HUES48 (cell line): Measurements from ENCODE around the gene KTN1.

Experiments used
- H3K27ac ChIP-seq: one replicate; pipeline ENCODE4 v1.7.0; 2013; ENCODE audit warnings: low read depth, low read length, inconsistent platforms
- H3K27me3 ChIP-seq: 2 replicates; pipeline ENCODE4 v1.6.1; 2013; ENCODE audit warnings: mild to moderate bottlenecking, low read length; ENCODE audit not compliant: control insufficient read depth, insufficient read depth
- H3K36me3 ChIP-seq: 2 replicates; pipeline ENCODE4 v1.6.1; 2013; ENCODE audit warnings: low read length; ENCODE audit not compliant: control insufficient read depth, insufficient read depth
- H3K4me1 ChIP-seq: 2 replicates; pipeline ENCODE4 v1.6.1; 2013; ENCODE audit warnings: mild to moderate bottlenecking, low read length; ENCODE audit not compliant: control insufficient read depth, insufficient read depth
- H3K4me3 ChIP-seq: 2 replicates; pipeline ENCODE4 v1.5.1; 2013; ENCODE audit warnings: mild to moderate bottlenecking, low read depth, low read length
- H3K9ac ChIP-seq: 2 replicates; pipeline ENCODE4 v1.6.1; 2013; ENCODE audit warnings: mild to moderate bottlenecking, low read depth, low read length, moderate library complexity
- H3K9me3 ChIP-seq: 2 replicates; pipeline ENCODE4 v1.6.1; 2013; ENCODE audit warnings: low read length; ENCODE audit not compliant: control insufficient read depth, insufficient read depth

Gene KTN1

GRCh38 chr14:55684956-55685584 is 105.1 kb downstream of the KTN1 start:
- H3K27ac ChIP-seq: no peak overlapping the region
- H3K9me3 ChIP-seq: no peaks in the 10 kb centered on the region
- no peak overlapping the region for H3K9ac ChIP-seq
- peaks cover 60% of the 10 kb centered on the region for H3K36me3 ChIP-seq
- H3K27me3 ChIP-seq: no peaks in the 10 kb centered on the region
- no peak overlapping the region for H3K4me3 ChIP-seq
- H3K4me1 ChIP-seq: peaks cover 5% of the 10 kb centered on the region

- no peak overlapping the region for H3K27ac ChIP-seq
- peaks cover 5% of the 10 kb centered on the region; the same call in 1 of the 2 replicates for H3K4me1 ChIP-seq
- no peaks in the 10 kb centered on the region for H3K9me3 ChIP-seq
- no peaks in the 10 kb centered on the region for H3K27me3 ChIP-seq
- H3K9ac ChIP-seq: no peak overlapping the region
- no peak overlapping the region for H3K4me3 ChIP-seq
- peaks cover 43% of the 10 kb centered on the region for H3K36me3 ChIP-seq
Observed at GRCh38 chr14:55686713-55687112, 106.7 kb downstream of the KTN1 start.

GRCh38 chr14:55688566-55688965 is 108.6 kb downstream of the KTN1 start:
- Histone ChIP-seq H3K27ac (no peak overlapping the region), H3K27me3 (no peaks in the 10 kb centered on the region), H3K9ac (no peak overlapping the region), H3K9me3 (no peaks in the 10 kb centered on the region), H3K36me3 (peaks cover 30% of the 10 kb centered on the region), H3K4me1 (peaks cover 5% of the 10 kb centered on the region; the same call in 1 of the 2 replicates), H3K4me3 (no peak overlapping the region)

- no peak overlapping the region for H3K4me3 ChIP-seq
- H3K27ac ChIP-seq: no peak overlapping the region
- peaks cover 14% of the 10 kb centered on the region; the same call in 1 of the 2 replicates for H3K36me3 ChIP-seq
- H3K27me3 ChIP-seq: no peaks in the 10 kb centered on the region
- H3K9me3 ChIP-seq: no peaks in the 10 kb centered on the region
- H3K4me1 ChIP-seq: peaks cover 5% of the 10 kb centered on the region; the same call in 1 of the 2 replicates
- H3K9ac ChIP-seq: no peak overlapping the region
Observed at GRCh38 chr14:55689981-55690871, 110.2 kb downstream of the KTN1 start.

- Histone ChIP-seq H3K27ac (no peak overlapping the region), H3K9ac (no peak overlapping the region), H3K9me3 (no peaks in the 10 kb centered on the region), H3K27me3 (no peaks in the 10 kb centered on the region), H3K36me3 (0 out of 2 replicates have a peak, but pooled peaks cover 2% of the 10 kb centered on the region), H3K4me3 (no peak overlapping the region), H3K4me1 (peaks cover 5% of the 10 kb centered on the region; the same call in 1 of the 2 replicates)
Observed at GRCh38 chr14:55691659-55692058, 111.7 kb downstream of the KTN1 start.

GRCh38 chr14:55693904-55694303 is 113.9 kb downstream of the KTN1 start:
- no peak overlapping the region for H3K9ac ChIP-seq
- no peaks in the 10 kb centered on the region for H3K36me3 ChIP-seq
- no peak overlapping the region for H3K4me3 ChIP-seq
- H3K9me3 ChIP-seq: no peaks in the 10 kb centered on the region
- H3K27ac ChIP-seq: no peak overlapping the region
- H3K27me3 ChIP-seq: no peaks in the 10 kb centered on the region
- peaks cover 15% of the 10 kb centered on the region for H3K4me1 ChIP-seq

GRCh38 chr14:55697414-55697861 is 117.4 kb downstream of the KTN1 start:
- no peak overlapping the region for H3K4me3 ChIP-seq
- no peak overlapping the region for H3K9ac ChIP-seq
- no peaks in the 10 kb centered on the region for H3K9me3 ChIP-seq
- H3K27ac ChIP-seq: no peak overlapping the region
- peaks cover 17% of the 10 kb centered on the region for H3K4me1 ChIP-seq
- no peaks in the 10 kb centered on the region for H3K36me3 ChIP-seq
- no peaks in the 10 kb centered on the region for H3K27me3 ChIP-seq

GRCh38 chr14:55698051-55698450 is 118.0 kb downstream of the KTN1 start:
- Histone ChIP-seq H3K4me1 (peaks cover 17% of the 10 kb centered on the region), H3K36me3 (no peaks in the 10 kb centered on the region), H3K27me3 (no peaks in the 10 kb centered on the region), H3K9me3 (no peaks in the 10 kb centered on the region), H3K4me3 (no peak overlapping the region), H3K9ac (no peak overlapping the region), H3K27ac (peak overlapping the region; percentile 14)

GRCh38 chr14:55699131-55700057 is 119.4 kb downstream of the KTN1 start:
- peaks cover 17% of the 10 kb centered on the region for H3K4me1 ChIP-seq
- no peaks in the 10 kb centered on the region for H3K27me3 ChIP-seq
- H3K9ac ChIP-seq: no peak overlapping the region
- no peak overlapping the region for H3K4me3 ChIP-seq
- H3K27ac ChIP-seq: peak overlapping the region; percentile 59
- no peaks in the 10 kb centered on the region for H3K36me3 ChIP-seq
- H3K9me3 ChIP-seq: no peaks in the 10 kb centered on the region

GRCh38 chr14:55701638-55702037 is 121.6 kb downstream of the KTN1 start:
- Histone ChIP-seq H3K27ac (no peak overlapping the region), H3K36me3 (no peaks in the 10 kb centered on the region), H3K4me1 (peaks cover 17% of the 10 kb centered on the region), H3K9ac (no peak overlapping the region), H3K4me3 (no peak overlapping the region), H3K27me3 (no peaks in the 10 kb centered on the region), H3K9me3 (no peaks in the 10 kb centered on the region)
